GM06990 (cell line): ENCODE data around the gene NAV3.

ENCODE experiments used
- DNase-seq: peaks from one replicate; pipeline ENCODE4 v3.0.0-alpha.2; 2011; ENCODE audit not compliant: insufficient read length; ENCODE audit errors: extremely low read depth
- H3K27me3 ChIP-seq: replicated peaks from 2 replicates; pipeline ENCODE4 v1.6.0; 2011; ENCODE audit warnings: low read length; ENCODE audit not compliant: control insufficient read depth, insufficient read depth
- H3K36me3 ChIP-seq: 2 replicates; pipeline ENCODE4 v1.5.1; 2011; ENCODE audit warnings: low read length; ENCODE audit not compliant: control insufficient read depth, insufficient read depth
- H3K4me3 ChIP-seq: replicated peaks from 2 replicates; pipeline ENCODE4 v1.5.1; 2011; ENCODE audit warnings: low read depth, mild to moderate bottlenecking, control low read depth, low read length
- CTCF ChIP-seq: IDR thresholded peaks from 2 replicates; pipeline ENCODE4 v1.5.1; 2011; ENCODE audit warnings: low read length, control low read depth, mild to moderate bottlenecking, inconsistent platforms; ENCODE audit not compliant: insufficient read depth, poor library complexity, severe bottlenecking

Gene NAV3

GRCh38 chr12:78185651-78186050, 355.0 kb downstream of the NAV3 start:
- no peak for TF ChIP-seq CTCF
- no peaks in the 10 kb centered on the region for H3K27me3 ChIP-seq
- H3K36me3 ChIP-seq, result no peaks in the 10 kb centered on the region
- DNase-seq, result no peak
- H3K4me3 ChIP-seq, result no peak overlapping the region

- no peaks in the 10 kb centered on the region for H3K36me3 ChIP-seq
- no peak for TF ChIP-seq CTCF
Observed at GRCh38 chr12:78186670-78187069, 356.0 kb downstream of the NAV3 start.

GRCh38 chr12:78187741-78188140, 357.0 kb downstream of the NAV3 start:
- H3K27me3 ChIP-seq, result no peaks in the 10 kb centered on the region
- DNase-seq, result no peak
- no peak for TF ChIP-seq CTCF
- no peaks in the 10 kb centered on the region for H3K36me3 ChIP-seq
- no peak overlapping the region for H3K4me3 ChIP-seq

More at GRCh38 chr12:78186670-78187069, 356.0 kb downstream of the NAV3 start:
- H3K4me3 ChIP-seq, result no peak overlapping the region
- no peak for DNase-seq
- no peaks in the 10 kb centered on the region for H3K27me3 ChIP-seq

- Histone ChIP-seq H3K4me3 (no peak overlapping the region), H3K27me3 (no peaks in the 10 kb centered on the region), H3K36me3 (no peaks in the 10 kb centered on the region)
- no peak for TF ChIP-seq CTCF
- no peak for DNase-seq
Observed at GRCh38 chr12:78189656-78190055, 359.0 kb downstream of the NAV3 start.

GRCh38 chr12:78191611-78192010, 360.9 kb downstream of the NAV3 start:
- Histone ChIP-seq H3K36me3 (no peaks in the 10 kb centered on the region), H3K4me3 (no peak overlapping the region), H3K27me3 (no peaks in the 10 kb centered on the region)
- TF ChIP-seq CTCF, result no peak
- DNase-seq, result no peak

- Histone ChIP-seq H3K27me3 (no peaks in the 10 kb centered on the region), H3K4me3 (no peak overlapping the region), H3K36me3 (no peaks in the 10 kb centered on the region)
- no peak for DNase-seq
- TF ChIP-seq CTCF, result no peak
Observed at GRCh38 chr12:78192979-78193378, 362.3 kb downstream of the NAV3 start.
